HG03558 (cell line): ENCODE results near the gene ATP9A.

Source experiments
- ATAC-seq: cut with Tn5 transposase; IDR thresholded peaks from one replicate; pipeline ENCODE4 v1.9.1; 2021; ENCODE audit warnings: moderate number of reproducible peaks; ENCODE audit not compliant: unreplicated experiment; ENCODE audit errors: extremely low read depth

ATP9A gene

DNA sequence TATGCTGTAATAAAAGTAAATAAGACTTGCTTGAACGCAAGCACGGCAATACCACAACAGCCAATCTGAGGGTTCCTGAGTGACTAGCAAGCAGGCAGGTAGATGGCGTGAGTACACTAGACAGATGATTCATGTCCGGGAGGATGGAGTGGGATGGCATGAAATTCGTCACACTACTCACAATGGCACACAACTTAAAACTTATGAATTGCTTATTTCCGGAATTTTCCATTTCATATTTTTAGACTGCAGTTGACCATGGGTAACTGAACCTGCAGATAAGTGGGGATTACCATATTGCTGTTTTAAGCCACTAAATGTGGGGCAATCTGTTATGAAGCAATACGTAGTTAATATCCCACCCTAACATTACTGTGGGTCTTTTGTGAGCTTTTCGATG lies 132.1 kb downstream of the ATP9A start:
- ATAC-seq: no peak

DNA sequence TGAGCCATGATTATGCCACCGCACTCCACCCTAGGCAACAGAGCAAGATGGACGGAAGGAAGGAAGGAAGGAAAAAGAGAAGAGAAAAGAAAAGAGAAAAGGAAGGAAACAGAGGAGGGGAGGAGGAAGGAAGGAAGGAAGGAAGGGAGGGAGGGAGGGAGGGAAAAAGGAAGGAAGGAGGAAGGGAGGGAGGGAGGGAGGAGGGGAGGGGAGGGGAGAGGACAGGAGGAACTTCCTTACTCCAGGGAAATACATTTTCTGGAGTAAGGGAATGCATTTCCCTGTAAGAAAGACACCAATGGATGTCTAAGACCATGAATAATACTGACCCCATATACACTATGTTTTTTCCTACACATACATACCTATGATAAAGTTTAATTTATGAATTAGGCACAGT lies 132.5 kb downstream of the ATP9A start:
- ATAC-seq: no peak

DNA sequence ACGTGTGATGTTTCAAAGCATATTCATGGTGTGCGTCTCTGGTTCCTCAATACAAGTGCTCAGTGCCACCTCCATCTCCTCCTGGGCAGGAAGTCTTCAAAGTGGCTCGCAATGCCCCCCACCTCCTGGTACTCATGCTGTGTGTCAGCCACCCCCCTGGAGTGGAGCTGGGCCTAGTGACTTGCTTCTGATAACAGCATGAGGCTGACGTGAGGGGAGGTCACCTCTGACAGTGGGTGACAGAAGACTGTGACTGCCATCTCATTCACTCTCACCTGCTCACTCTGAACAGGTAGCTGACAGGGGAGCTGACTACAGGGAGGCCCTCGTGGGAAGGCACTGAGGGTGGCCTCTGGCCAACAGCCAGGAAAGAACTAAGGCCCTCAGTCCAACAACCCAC lies 133.3 kb downstream of the ATP9A start:
- ATAC-seq: no peak

DNA sequence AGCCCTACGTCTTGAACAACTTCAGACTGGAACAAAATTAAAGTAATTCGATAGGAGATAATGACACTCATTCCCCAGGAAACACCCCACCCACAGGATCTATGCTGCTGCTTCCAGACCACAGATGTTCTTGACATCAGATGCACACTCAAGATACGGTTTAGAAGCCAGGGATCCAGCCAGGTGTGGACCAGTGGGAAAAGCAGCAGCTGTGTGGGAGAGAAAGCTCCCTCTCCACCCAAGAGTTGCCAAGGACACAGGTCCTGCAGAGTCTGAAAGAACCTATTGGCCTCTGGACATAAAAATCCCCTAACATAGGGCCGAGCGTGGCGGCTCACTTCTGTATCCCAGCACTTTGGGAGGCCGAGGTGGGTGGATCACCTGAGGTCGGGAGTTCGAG lies 133.9 kb downstream of the ATP9A start:
- ATAC-seq: no peak

DNA sequence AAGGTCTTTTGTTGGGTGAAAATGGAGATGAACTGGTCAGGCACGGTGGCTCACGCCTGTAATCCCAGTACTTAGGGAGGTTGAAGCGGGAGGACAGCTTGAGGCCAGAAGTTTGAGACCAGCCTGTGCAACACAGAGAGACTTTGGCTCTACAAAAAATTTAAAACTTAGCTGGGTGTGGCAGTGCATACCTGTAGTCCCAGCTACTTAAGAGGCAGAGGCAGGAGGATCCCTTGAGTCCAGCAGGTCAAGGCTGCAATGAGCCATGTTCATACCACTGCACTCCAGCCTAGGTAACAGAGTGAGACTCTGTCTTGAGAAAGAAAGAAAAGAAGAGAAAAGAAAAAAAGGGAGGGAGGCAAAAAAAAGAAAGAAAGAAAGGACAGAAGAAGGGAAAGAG lies 134.8 kb downstream of the ATP9A start:
- ATAC-seq: no peak

DNA sequence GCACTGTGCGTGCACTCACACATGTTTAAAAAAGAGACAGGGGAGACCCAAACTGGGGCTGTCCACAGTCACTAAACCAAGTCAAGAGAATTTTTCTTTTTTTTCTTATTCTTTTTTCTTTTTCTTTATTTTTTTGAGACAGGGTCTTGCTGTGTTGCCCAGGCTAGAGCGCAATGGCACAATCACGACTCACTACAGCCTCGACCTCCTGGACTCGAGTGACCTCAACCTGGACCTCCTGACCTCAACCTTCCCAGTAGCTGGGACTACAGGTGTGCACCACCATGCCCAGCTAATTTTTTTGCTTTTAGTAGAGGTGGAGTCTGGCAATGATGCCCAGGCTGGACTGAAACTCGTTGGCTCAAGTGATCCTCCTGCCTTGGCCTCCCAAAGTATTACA lies 136.2 kb downstream of the ATP9A start:
- no peak for ATAC-seq

DNA sequence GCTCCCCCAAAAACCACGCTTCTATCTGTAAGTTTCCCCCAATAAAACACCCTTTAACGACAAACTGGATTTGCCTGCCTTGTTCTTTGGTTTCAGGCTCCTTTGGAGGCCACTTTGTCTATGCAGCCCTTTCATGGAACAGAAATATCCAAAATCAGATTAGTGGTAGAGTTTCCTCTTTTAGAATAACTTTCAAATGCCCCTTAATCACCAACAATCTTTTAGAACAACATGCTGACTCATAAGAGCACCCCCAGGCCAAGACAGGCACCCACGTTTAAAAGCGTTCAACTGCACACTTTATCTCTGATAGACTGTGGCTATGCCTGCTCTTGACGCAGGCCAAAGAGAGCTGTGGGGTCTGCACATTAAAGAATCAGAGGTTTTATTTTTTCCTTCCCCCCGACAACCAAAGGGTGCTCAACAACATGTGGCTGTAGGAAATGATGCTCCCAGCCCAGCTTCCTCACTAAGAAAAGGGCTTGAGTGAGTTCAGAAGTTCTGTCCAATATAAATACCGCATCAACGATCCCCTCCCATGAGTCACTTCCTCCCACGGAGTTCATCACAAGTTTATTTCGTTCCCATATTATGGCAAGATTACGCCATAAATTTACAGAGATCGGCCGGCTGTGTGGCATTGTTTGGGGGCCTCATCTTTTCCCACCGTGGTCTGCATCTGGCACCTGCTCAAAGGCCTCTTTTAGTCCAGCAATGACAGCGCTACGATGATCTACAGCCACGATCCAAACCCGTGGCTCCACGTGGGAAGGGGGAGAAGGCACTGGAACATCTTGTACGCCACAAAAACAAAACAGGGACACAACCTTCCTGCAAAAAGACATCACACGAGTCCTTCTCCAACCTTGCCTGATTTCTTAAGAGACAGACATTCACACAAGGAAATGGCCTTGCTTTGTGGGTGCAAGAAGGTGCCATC lies 136.9 kb downstream of the ATP9A start:
- no peak for ATAC-seq

DNA sequence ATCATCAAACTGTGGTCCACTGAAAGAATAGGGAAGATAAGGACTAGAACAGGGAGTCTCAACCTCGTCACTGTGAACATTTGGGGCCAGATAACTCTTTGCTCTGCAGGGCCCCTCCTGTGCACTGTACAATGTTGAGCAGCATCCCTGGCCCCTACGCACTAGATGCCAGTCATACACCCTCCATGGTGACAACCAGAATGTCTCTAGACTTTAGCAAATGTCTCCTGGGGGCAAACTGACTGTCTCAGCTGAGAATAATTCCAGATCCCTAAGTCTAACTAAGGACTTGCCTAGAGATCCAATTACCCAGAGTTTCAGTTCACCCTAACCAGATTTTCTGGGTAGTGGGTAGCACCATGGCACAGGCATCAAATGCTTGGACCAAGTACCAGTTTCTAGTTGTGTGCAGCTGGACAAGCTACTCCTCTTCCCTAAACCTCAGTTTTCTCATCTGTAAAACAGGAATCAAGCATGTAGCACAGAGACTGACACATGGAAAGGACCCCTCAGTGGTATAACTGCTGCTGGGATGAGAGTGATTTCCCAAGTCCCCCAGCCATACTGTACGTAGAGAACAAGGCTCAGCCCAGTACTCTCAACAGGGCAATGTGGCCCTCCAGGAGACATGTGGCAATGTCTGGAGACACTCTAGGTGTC lies 138.7 kb downstream of the ATP9A start:
- ATAC-seq: no peak

DNA sequence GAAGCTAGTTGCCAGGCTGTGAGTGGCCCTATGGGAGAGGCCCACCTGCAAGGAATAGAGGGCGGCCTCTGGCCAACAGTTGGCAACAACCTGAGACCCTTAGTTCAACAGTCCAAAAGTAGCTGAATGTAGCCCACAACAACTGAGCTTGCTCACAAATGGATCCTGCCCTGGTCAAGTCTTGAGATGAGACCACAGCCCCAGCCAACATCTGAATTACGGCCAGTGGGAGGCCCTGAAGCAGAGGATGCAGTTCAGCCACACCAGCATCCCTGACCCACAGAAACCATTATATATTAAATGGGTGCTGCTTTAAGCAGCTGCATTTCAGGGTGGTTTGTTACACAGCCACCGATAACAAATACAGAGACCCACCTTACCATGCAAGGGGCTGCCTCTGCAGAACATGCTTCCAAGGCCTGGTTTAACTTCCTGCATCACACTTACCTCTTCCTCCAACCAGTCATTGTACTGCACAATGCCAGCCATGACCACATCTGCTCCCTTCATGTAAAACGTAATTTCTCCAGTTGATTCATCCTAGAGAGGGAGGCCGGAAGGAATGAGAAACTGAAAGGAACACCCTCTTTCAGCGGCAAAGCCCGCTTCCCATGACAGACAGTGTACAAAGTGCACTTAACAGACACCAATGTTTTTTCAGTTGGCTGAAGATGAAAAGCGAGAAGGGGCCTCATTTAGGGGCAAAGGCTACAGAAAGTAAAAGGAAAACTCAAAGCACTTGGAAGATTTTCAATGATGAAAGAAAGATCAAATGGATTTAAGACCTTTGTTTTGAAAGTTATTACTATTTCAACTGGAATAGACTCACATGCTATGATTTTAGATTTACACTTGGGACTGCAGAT lies 139.4 kb downstream of the ATP9A start:
- ATAC-seq: no peak

DNA sequence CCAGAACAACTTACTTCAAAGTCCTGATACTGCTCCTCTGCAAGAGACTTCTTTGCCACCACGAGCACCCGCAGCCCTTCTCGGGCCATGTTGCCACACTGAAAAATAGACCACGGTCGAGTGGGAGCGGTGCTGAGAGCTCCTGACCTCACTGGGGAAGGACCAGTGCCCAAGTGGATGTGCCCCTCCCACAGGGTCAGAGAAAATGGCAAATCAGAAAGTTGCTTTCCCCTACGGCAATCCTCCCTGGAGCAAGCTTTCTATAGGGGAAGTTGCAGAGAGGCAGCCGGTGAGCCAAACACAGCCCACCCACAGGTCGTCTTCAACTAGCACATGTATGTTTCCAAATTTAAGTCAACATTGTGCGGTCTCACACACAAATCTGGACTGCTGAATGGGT lies 140.6 kb downstream of the ATP9A start:
- no peak for ATAC-seq

DNA sequence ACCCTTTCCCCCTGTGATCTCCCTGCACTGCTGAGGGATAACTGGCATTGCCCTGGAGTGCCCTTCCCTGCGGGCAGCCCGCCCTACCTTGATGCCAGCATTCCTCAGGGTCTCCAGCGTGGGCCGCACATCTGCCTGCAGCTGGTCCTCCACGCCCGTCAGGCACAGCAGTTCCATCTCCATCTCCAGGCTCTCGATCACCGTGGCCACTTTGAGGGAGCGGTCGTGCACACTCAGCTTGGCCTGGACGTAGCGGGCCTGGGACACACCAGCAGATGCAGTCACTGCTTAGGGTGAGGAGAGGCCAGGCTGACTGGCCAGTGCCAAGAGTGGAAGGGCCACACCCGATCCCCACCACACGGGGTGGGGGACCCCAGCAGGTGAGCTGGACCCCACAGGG lies 143.1 kb downstream of the ATP9A start:
- ATAC-seq: no peak

DNA sequence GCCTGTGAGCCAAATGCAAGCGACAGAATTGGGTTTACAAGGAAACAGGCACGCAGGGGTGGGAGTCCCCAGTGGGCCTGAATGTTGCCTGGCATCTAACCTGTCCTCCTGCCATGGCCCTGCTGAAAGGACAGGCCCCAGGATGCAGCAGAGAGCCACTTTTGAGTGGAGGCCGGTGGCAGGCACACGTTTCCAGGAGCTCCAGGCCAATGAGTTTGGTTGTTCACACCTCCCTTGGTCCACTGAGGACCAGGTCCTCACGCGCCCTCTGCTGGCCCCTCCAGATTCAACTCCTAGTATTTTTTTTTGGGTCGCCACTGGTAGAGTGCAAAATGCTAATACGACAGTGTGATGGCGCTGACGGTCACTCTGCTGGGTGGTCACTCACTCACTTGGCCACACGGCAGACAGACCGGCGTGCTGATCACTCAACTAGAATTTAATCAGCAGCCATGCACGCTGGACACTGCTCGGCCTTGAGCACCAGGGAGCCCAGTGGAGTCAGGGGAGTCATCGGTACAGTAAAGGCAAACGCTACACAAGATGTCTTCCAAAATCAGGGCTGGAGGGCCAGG lies 143.9 kb downstream of the ATP9A start:
- ATAC-seq: no peak

DNA sequence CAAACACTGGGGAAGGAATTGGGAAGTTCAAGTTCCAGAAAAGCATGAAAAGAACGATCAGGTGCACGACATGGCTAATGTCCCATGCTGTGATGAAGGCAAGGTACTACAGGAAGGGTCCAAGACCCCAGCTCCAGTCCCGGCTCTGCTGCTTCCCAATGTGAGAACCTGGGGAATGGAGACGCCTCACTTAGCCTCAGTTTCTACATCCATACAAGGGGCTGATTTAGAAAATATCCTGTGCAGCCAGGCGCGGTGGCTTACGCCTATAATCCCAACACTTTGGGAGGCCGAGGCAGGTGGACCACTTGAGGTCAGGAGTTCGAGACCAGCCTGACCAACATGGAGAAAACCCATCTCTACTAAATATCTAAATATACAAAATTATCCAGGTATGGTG lies 144.9 kb downstream of the ATP9A start:
- no peak for ATAC-seq

DNA sequence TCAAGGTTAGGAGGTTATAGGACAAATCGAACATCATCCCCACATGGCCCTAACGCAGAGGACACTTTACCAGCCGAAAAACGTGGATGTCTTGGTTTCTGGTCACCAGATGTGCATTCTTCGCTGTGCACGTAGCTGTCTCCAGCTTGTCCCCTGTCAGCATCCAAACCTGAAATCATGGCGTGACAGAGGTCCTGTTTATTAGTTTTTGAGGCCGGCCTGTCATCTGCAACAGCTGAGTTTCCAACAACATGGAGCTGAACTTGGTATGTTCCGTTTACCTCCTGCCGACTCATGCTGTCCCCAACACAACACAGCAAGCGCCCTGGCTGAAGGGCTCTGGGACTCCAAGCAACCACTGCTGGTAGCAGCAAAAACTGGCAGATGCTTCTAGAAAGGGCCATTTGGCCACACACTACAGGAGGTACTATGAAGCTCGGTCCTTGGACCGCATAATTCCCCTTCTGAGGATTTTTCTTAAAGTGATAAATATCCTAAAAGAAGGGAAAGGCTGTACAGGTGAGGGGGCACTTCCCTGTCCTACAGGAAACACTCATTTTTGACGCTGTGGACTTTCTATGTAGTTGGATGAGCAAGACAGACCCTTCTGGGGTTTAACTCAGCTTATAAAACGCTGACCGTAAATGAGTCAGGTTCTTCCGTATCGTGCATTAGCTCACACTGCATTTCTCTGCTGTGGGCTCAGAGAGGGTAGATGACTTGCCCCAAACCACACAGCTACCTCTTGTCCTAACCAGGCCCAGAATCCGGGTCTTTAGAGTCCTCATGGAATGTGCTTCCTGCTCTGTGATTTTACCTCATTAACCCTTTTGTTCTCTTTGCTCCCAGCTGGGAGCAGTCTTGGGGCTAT lies 146.0 kb downstream of the ATP9A start:
- no peak for ATAC-seq

DNA sequence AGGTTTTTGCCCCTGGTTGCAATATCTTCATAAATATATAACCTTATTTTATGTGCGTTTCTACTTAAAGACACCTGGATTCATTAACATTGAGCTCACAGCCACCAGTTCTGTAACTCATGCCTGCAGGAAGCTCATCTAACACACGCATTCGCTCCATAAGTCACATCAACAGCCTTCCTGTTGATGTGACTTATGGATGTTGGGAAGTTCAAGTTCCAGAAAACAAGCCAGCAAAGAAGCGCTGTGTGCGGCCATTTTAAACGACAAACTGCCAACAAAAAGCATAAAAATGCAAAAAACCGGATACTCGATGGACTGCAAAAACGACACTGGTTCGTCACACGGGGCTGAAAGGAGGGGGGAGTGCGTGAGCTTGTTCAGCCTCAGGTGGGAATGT lies 147.8 kb downstream of the ATP9A start:
- ATAC-seq: no peak

DNA sequence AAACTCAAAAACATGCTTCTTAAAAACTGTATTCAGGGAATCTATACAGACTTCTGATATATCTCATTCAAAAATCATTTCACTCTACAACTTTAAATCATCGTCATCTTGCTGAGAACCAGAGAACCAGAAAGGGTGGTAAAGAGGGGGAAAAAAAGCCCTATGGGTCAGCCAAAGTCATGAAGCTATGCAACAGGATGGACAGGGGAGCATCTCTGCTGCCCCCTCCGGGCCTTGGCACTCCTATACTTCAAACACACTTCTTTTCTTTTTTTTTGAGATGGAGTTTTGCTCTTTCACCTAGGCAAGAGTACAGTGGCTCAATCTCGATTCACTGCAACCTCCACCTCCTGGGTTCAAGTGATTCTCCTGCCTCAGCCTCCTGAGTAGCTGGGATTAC lies 152.1 kb downstream of the ATP9A start:
- no peak for ATAC-seq

DNA sequence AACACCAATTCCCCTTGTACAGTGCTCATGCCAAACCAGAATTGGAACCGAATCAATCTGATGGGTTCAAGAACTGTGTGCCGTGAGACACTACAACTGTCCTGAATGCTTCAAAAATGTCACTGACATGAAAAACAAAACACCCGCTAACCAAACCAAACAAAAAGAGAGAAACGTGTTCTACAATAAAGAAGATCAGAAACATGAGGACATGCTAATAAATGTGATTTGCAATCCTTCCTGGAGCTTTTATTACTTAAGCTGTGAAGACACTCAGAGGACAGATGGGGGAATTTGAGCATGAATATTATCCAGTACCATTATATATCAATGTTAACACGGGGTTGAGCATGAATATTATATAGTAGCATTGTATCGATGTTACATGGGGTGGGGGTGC lies 153.5 kb downstream of the ATP9A start:
- no peak for ATAC-seq

DNA sequence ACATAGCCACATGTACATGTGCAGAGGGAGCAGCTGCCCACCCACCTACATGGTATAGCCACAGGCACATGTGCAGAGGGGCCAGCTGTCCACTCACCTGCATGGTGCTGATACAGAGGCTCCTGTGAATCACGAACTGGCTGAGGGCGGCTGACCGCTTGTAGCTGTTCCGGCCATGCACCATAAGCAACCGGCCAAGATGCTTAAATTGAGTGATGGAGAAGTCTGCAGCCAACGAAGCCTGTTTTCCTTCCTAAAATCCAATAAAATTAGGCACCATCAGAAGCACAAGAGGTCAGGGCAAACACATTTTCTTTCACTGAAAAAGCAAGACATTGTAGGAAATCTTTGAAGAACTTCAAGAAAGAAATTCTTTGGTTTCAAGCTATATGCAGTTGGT lies 154.6 kb downstream of the ATP9A start:
- ATAC-seq: no peak

DNA sequence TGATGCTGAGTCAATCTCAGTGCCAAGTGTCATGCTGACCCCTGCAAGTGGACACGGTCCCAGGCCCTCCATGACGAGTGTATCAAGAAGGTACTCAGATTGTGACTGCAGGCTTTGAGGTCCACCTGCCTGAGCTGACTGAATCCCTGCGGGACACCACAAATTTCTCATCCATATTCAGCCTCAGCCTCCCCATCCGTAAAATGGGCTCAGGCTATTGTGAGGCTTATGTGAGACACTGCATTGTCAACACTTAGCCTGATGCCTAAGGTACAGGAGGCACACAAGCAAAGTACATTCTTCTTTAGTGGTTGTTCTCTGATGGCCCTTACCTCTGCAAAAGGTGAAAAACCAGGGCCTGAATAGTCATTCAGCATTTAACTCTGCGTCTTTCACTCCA lies 155.3 kb downstream of the ATP9A start:
- no peak for ATAC-seq

DNA sequence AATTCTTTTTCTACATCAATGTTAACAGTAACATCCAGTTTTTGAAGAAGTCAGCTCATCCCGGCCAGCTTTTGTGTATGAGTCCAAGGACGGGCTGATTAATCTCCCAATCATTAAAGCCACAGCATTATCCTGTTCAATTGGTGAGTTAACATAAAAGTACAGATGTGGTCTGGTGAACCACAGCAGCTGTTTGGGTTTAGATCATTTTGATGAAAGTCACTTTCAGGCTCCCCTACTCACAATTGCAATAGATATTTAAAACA lies 156.6 kb downstream of the ATP9A start:
- ATAC-seq: no peak
